Measurements from ENCODE around the gene KRTAP10-4. TPM values are rescaled to one million over a fixed set of nuclear protein-coding genes. Genes with fewer than 3 reads are reported as not detected.
"Not testable (repeated sequence)": the region's sequence is repeated elsewhere in the genome, so short reads cannot be mapped to it uniquely, and the experiment has no call there.

Gene KRTAP10-4
- total RNA-seq, 2 experiments from 2014 or later: not detected

DNA sequence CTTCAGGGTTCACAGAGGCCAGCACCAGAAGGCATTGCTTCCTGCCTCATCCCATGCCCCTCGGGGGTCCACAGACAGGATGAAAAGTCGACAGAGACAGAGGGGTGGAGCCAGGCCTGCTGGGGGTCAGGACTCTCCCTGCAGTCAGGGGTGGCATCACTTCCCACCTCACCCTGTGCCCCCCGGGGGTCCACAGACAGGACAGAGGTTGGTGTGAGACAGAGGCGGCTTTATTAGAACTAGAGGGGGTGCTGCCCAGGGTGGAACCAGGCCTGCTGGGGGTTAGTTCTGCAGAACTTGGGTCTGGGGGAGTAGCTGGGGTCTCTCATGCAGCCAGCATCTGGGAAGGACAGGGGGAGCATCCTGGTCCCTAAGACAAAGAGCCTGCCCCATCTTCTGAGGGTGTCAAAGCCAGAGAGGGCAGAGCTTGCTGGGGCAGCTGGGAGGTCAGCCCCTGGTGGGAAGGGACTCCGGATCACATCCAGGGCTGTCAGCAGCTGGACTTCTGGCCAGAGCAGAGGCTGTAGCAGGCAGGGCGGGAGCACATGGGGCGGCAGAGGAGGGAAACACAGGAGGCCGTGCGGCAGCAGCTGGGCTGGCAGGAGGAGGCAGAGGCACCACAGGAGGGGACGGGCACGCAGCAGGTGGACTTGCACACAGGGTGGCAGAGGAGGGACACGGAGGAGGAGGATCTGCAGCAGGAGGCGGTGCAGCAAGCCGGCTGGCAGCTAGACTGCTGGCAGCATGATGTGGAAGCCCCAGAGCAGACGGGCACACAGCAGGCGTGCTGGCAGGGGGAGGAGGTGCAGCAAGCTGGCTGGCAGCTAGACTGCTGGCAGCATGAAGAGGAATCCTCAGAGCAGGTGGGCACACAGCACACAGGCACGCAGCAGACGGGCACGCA, 17.6 kb downstream of the KRTAP10-4 start:
- ATAC-seq; H3K4me1 Mint-ChIP-seq (ENCODE audit: low read depth); H3K27ac Mint-ChIP-seq; H3K4me3 Mint-ChIP-seq; H3K36me3 Mint-ChIP-seq (ENCODE audit: low read depth); H3K9me3 Mint-ChIP-seq (ENCODE audit: insufficient read depth); CTCF ChIA-PET: not testable (repeated sequence)
- H3K27me3 Mint-ChIP-seq (ENCODE audit: low read depth): peaks cover 19% of the 10 kb centered on the region
- POLR2A ChIA-PET: interaction anchor here (0.6 kb wide), 1 partner anchor 48 kb away, joined by 3 read pairs; no protein-coding TSS in a partner anchor
- peak; percentile 9 for DNase-seq

GRCh38 chr21:44591801-44592130, 18.2 kb downstream of the KRTAP10-4 start:
- H3K9me3 Mint-ChIP-seq (ENCODE audit: insufficient read depth); ATAC-seq; H3K27ac Mint-ChIP-seq; POLR2A ChIA-PET; H3K4me3 Mint-ChIP-seq; H3K36me3 Mint-ChIP-seq (ENCODE audit: low read depth); H3K4me1 Mint-ChIP-seq (ENCODE audit: low read depth); CTCF ChIA-PET: not testable (repeated sequence)
- DNase-seq: peak; percentile 7
- peaks cover 15% of the 10 kb centered on the region for H3K27me3 Mint-ChIP-seq (ENCODE audit: low read depth)

DNA sequence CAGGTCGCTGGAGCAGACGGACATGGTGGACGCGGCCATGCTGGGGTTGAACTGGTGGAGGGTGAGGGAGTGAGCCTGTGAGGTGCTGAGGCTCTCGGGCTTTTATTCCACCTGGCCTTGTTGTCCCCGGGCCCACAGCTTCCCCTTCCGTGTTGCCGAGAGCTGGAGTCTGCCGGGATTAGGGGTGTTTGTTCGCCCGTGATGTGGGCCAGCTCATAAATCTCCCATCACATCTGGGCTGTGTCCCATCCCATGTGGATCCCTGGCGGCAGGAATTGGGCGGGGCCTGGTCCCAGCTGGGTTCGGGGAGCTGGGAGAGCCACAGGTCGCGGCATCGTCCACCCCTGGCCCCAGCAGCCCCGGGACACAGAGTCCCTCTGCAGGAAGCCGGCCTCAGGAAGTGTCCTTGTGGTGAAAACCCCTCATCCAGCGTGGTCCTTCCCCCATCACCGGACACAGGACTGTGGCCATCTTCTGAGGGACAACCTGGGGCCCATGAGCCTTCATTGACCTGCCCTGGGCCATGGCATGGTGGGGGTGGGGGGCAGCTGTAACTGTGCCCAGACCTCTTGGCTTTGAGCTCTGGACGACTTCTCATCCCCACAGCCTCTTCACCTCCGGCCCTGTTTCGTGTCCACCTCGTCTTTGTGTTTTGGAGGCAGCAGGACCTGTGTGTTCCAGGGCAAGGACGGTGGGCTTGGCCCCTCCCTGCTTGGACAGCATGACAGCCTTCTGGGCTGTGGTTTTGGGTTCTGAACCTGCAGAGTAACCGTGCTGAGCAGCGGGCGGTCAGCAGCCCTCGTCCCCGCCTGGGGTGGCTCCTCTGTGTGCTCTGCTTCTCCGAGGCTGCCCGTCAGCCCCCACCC, 19.1 kb downstream of the KRTAP10-4 start, which contains the start of gene KRTAP10-6:
KRTAP10-6 (minus strand) TSS at position 60 of the 866 bp plus-strand sequence; CDS start at position 39, 21 bp downstream.
- Mint-ChIP-seq H3K27ac (no peak within 1 kb of the TSS), H3K4me1 (ENCODE audit: low read depth) (peaks cover 2% of the 10 kb centered on the region), H3K9me3 (ENCODE audit: insufficient read depth) (no peaks in the 10 kb centered on the region), H3K36me3 (ENCODE audit: low read depth) (no peaks in the 10 kb centered on the region), H3K27me3 (ENCODE audit: low read depth) (peaks cover 6% of the 10 kb centered on the region), H3K4me3 (no peak within 1 kb of the TSS)
- DNase-seq (no peak), ATAC-seq (no peak)
- ChIA-PET POLR2A (no interaction called here), CTCF (no interaction called here)

DNA sequence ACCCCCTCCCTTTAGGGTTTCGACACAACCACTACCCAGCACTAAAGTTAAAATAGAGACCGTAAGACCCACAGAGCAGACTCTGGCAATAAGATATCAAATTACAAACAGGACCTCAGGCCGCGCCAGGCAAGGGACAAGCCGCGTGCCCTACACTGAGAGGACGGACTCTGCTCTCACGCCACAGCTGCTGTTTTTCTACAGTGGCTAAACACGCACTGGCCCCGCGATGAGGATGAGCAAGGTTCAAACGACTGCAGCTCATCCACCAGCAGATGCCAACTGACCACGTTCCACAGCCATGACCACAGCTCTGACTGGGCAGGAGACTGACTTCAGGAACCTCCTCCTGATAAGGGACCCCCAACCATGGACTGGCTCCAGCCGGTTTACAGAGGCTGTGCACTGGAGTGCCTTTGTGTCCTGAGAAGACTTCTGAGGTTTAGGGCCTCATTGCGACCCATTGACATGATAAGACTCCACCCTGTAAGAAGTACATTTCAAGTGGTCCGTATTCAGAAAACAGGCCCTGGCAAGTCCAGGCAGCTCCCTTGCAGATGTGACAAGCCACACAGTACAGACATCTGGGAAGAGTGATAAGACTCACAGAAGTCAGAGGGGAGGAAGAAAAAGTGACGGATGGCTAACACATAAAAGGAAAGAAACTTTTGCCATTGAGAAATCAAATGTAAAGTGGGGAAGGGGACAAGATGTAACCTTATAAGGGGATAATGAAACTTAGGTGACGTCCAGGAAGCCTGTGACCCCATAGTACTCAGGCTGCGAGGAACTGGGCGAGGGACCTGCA, 20.3 kb downstream of the KRTAP10-4 start:
- DNase-seq (no peak), ATAC-seq (no peak)
- no peaks in the 10 kb centered on the region for H3K9me3 Mint-ChIP-seq (ENCODE audit: insufficient read depth)
- H3K4me1 Mint-ChIP-seq (ENCODE audit: low read depth): peaks cover 2% of the 10 kb centered on the region
- H3K27ac Mint-ChIP-seq: no peak overlapping the region
- H3K4me3 Mint-ChIP-seq: no peak overlapping the region
- H3K27me3 Mint-ChIP-seq (ENCODE audit: low read depth): no peaks in the 10 kb centered on the region
- ChIA-PET POLR2A (no interaction called here), CTCF (interaction anchor here (0.5 kb wide), 1 partner anchor 210 kb away, joined by 3 read pairs; no protein-coding TSS in a partner anchor)
- no peaks in the 10 kb centered on the region for H3K36me3 Mint-ChIP-seq (ENCODE audit: low read depth)

DNA sequence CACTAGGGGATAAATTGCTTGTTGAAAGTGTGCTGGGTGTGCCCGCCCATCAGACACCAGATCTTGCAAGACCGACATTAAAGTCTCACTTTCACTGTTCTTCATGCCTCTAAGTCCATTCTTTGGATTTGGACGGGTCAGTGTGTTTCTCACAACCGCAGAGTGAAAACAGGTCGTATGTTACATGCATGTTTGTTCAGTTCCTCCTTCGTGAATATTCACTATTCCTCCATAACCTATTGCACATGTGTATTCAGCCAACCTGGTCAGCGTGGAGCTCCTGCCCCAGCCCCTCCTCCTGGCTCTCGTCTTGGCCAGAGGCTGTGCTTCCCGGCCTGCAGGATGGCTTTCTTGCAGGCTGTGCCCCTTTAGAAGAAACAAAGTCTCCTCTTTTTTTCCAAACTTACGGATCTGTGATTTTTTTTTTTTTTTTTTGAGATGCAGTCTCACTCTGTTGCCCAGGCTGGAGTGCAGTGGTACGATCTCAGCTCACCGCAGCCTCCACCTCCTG, 20.9 kb downstream of the KRTAP10-4 start:
- H3K9me3 Mint-ChIP-seq (ENCODE audit: insufficient read depth): no peaks in the 10 kb centered on the region
- ChIA-PET POLR2A (no interaction called here), CTCF (no interaction called here)
- ATAC-seq (no peak), DNase-seq (no peak)
- peaks cover 2% of the 10 kb centered on the region for H3K4me1 Mint-ChIP-seq (ENCODE audit: low read depth)
- H3K36me3 Mint-ChIP-seq (ENCODE audit: low read depth): no peaks in the 10 kb centered on the region
- H3K4me3 Mint-ChIP-seq: no peak overlapping the region
- no peaks in the 10 kb centered on the region for H3K27me3 Mint-ChIP-seq (ENCODE audit: low read depth)
- no peak overlapping the region for H3K27ac Mint-ChIP-seq

GRCh38 chr21:44595524-44595923, 22.0 kb downstream of the KRTAP10-4 start:
- DNase-seq (no peak), ATAC-seq (no peak)
- ChIA-PET CTCF (interaction anchor here (1.2 to 1.3 kb wide), 2 partner anchors 85 to 198 kb away, joined by 4 to 5 read pairs; no protein-coding TSS in a partner anchor), POLR2A (no interaction called here)
- Mint-ChIP-seq H3K9me3 (ENCODE audit: insufficient read depth) (no peaks in the 10 kb centered on the region), H3K36me3 (ENCODE audit: low read depth) (no peaks in the 10 kb centered on the region), H3K4me3 (no peak overlapping the region), H3K4me1 (ENCODE audit: low read depth) (peaks cover 2% of the 10 kb centered on the region), H3K27ac (no peak overlapping the region), H3K27me3 (ENCODE audit: low read depth) (no peaks in the 10 kb centered on the region)

- no peak for ATAC-seq
- no peaks in the 10 kb centered on the region for H3K9me3 Mint-ChIP-seq (ENCODE audit: insufficient read depth)
Measured at GRCh38 chr21:44596068-44596725, 22.7 kb downstream of the KRTAP10-4 start.

DNA sequence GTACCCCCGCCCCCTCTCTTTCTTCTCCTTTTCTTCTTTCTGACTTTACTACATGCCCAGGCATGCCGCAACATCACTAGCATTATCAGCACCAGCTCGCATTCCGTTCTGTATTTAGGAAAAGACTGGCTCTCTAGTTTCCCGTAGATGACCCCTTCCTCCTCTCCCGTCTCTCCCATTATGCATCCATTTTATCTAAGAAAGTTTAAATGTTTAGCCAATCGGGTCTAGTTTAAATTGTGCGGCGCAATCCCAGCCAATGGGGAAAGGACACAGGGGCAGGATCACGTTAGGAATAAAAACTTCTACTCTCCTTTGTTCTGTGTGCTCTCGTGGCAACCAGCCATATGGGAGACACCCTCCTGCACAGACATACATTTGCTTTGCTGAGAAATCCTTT, 24.5 kb downstream of the KRTAP10-4 start:
- Mint-ChIP-seq H3K9me3 (ENCODE audit: insufficient read depth) (no peaks in the 10 kb centered on the region), H3K27me3 (ENCODE audit: low read depth) (no peaks in the 10 kb centered on the region), H3K4me1 (ENCODE audit: low read depth) (peaks cover 2% of the 10 kb centered on the region), H3K27ac (no peak overlapping the region), H3K36me3 (ENCODE audit: low read depth) (no peaks in the 10 kb centered on the region), H3K4me3 (no peak overlapping the region)
- ChIA-PET CTCF (no interaction called here), POLR2A (no interaction called here)
- ATAC-seq (no peak), DNase-seq (no peak)

More at GRCh38 chr21:44596068-44596725, 22.7 kb downstream of the KRTAP10-4 start:
- Mint-ChIP-seq H3K27ac (no peak overlapping the region), H3K4me1 (ENCODE audit: low read depth) (peaks cover 2% of the 10 kb centered on the region), H3K36me3 (ENCODE audit: low read depth) (no peaks in the 10 kb centered on the region), H3K4me3 (no peak overlapping the region), H3K27me3 (ENCODE audit: low read depth) (no peaks in the 10 kb centered on the region)
- no peak for DNase-seq
- ChIA-PET POLR2A (no interaction called here), CTCF (interaction anchor here (1.2 to 1.3 kb wide), 2 partner anchors 86 to 197 kb away, joined by 4 to 5 read pairs; no protein-coding TSS in a partner anchor)

- Mint-ChIP-seq H3K9me3 (ENCODE audit: insufficient read depth) (no peaks in the 10 kb centered on the region), H3K36me3 (ENCODE audit: low read depth) (no peaks in the 10 kb centered on the region), H3K27ac (no peak overlapping the region), H3K4me1 (ENCODE audit: low read depth) (no peaks in the 10 kb centered on the region), H3K27me3 (ENCODE audit: low read depth) (no peaks in the 10 kb centered on the region), H3K4me3 (no peak overlapping the region)
- DNase-seq (no peak), ATAC-seq (no peak)
- ChIA-PET POLR2A (no interaction called here), CTCF (no interaction called here)
Measured at GRCh38 chr21:44599264-44600029, 25.9 kb downstream of the KRTAP10-4 start.

- H3K27me3 Mint-ChIP-seq (ENCODE audit: low read depth); H3K36me3 Mint-ChIP-seq (ENCODE audit: low read depth); H3K9me3 Mint-ChIP-seq (ENCODE audit: insufficient read depth); H3K4me3 Mint-ChIP-seq; ATAC-seq; H3K27ac Mint-ChIP-seq; DNase-seq; POLR2A ChIA-PET; CTCF ChIA-PET; H3K4me1 Mint-ChIP-seq (ENCODE audit: low read depth): not testable (repeated sequence)
Measured at GRCh38 chr21:44600118-44600978, 26.8 kb downstream of the KRTAP10-4 start, which contains the start of gene KRTAP10-7. Gene KRTAP10-7, plus strand, starts transcription at chr21:44600597. Its CDS starts 25 bp downstream, at chr21:44600622.
